NCI-H2227 treated with DMSO at 0.1 percent for 48 hours (cell line): ENCODE results near the gene TOMM22.
A peak's percentile ranks its signal among the peaks of the same experiment; 100 is the strongest.

Experiments
- DNase-seq: peaks from one replicate; lab custom pipeline; 2025; lab: John Stamatoyannopoulos, UW

Gene TOMM22

DNA sequence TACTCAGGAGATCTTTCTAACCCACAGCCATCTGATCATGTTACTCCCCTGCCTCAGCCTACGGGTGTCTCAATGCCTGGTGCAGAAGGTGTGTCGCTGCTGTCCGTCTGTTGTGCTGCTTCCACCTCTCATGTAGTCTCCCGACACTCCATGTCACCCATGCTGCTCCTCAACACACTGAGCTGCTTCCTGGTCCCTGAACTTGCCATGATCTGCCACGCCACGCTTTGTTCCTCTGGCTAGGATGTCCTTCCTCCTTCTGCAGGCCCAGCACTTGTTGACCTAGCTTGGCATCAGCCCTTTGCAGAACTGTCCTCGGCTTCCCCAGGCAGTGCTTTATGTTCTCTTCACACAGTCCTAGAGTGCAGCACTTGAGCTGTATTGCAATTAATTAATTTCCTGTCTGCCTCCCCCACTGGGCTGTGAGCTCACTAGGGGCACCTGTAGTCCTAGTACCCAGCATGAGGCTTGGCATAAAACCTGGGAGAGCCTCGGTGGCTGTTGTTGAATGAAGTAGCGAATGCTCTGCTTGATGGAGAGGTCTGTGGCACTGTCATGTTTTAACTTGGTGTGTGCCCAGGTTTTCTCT is 33.5 kb downstream of the TOMM22 start:
- no peak for DNase-seq

DNA sequence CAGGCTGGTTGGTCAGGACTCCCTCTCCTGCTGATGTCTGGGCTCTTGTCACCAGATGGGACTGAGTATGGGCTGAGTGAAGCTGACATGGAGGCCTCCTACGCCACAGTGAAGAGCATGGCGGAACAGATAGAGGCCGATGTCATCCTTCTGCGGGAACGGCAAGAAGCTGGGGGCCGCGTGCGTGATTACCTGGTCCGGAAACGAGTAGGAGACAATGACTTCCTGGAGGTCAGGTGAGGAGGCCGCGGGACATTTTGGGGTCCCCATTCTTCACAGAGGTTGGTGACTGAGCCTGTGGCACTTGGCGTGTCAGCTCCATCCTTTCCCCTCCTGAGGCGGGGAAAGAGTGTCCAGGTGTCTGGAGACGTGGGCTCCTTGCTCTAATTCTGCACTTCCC is 34.1 kb downstream of the TOMM22 start:
- no peak for DNase-seq

DNA sequence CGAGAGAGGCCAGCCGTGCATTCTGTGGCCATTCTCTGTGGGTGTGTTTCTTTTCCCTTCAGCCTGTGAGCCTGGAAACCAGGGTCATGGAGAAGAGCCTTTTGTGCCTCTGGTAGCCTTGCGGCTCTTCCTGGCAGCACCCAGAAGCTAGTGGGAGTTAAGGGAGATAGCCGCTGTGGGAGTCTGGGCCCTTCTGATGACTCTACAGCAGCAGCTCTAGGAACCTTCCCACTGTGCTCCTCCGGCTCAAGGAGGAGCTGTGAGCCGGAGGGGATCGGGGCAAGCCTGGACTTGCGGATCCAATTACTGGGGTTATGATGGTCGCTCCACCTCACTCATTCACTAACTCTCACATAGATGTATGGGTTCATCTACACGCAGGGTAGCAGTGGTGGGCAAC is 34.5 kb downstream of the TOMM22 start:
- no peak for DNase-seq

DNA sequence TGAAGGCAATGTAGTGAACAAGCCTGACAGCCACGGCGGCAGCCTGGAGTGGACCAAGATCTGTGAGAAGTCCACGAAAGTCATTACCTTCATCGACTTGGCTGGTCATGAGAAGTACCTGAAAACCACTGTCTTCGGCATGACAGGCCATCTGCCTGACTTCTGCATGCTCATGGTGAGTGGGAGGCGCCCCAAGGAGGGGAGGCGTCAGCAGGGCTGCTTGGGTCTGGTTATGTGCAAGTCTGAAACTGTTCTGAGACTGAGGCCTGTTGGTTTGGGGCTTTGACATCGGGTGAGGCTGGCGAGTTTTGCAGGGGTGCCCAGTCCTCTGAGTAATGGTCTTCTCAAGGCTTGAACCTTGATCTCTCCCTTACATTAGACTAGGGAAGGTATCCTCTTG is 35.1 kb downstream of the TOMM22 start:
- no peak for DNase-seq

DNA sequence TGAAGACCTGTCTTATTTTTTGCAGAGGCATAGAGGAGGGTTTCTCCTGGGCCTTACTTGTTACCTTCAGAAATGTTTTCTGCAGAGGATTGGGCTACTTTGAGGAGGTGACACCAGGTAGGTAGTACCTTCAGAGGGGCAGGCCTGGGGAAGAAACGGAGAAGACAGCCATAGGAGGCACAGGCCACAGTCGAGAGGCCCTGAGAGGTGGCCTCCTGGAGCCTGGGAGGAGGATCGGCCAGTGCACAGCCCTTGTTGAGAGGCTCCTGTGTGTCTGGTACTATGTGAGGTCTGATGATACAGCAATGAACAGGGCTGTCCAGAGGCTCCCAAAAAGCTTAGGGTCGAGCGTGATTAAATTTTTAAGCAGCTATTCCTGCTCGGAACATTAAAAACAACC is 35.5 kb downstream of the TOMM22 start:
- DNase-seq: no peak

DNA sequence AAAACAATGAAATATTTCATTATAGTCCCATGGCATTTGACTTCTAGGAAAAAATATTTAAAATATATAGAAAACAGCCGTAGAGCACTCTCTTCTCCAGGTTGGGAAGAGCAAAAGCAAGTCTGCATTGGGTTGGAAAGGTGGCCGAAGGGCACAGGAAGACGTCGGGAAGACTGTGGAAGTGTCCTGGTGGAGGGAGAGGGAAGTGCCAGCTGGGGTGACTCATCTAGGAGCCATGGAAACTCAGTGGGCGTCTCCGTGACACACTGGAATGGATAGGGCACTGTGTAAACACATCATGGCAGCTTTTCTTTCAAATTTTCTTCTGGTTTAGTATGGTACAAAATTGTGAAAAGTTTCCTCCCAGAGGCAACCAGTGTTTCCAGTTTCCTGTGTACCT is 36.7 kb downstream of the TOMM22 start:
- DNase-seq: peak; percentile 18

DNA sequence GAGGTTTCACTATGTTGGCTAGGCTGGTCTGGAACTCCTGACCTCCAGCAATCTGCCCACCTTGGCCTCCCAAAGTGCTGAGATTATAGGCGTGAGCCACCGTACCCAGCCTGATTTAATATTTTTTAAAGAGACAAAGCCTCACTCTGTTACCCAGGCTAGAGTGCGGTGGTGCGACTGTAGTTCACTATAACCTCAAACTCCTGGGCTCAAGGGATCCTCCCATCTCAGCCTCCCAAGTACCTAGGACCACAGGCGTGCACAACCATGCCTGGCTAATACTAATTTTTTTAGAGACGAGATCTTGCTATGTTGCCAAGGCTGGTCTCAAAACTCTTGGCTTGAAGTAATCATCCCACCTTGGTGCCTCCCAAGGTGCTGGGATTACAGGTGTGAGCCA is 37.4 kb downstream of the TOMM22 start:
- no peak for DNase-seq

DNA sequence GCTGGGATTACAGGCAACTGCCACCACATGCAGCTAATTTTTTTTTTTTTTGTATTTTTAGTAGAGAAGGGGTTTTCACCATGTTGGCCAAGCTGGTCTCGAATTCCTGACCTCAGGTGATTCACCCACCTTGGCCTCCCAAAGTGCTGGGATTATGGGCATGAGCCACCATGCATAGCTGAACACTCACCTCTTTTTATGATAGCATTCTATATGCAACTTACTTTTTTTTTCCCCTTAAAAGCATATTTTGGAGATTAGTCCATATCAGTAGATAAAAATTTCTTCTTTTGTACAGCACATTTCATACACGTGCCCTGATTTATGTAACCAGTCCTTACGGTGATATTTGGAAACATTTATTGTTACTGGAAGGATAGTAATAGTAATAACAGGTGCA is 38.6 kb downstream of the TOMM22 start:
- no peak for DNase-seq

DNA sequence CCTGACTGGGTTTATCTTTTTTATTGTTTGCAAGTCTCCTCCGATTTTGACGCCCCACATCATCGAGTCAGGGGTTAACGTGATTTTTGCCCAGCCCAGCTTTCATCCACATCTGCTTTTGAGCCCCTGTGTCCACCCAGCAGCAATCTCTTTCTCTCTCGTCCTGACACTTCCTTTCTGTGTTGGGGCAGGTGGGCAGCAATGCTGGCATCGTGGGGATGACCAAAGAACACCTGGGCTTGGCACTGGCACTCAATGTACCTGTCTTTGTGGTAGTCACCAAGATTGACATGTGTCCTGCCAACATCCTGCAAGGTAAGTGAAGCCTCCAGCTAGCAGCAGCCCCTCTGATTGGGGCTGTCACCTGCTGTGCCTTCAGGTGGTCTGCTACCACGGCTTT is 39.8 kb downstream of the TOMM22 start:
- no peak for DNase-seq

DNA sequence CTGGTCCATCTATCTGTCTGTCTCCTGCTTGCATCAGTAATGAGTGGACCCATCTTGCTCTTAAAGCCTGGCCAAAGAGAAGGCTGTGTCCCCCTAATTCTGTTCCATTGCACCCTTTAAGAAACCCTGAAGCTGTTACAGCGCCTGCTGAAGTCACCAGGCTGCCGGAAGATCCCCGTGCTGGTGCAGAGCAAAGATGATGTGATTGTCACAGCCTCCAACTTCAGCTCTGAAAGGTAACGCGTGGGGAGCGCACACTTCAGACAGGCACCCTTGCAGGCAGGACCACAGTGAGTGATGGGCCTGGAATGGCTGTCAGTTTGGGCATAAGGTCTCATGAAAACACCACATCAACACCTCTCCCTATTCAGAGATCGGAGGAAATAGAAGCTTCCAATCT is 42.4 kb downstream of the TOMM22 start:
- no peak for DNase-seq

DNA sequence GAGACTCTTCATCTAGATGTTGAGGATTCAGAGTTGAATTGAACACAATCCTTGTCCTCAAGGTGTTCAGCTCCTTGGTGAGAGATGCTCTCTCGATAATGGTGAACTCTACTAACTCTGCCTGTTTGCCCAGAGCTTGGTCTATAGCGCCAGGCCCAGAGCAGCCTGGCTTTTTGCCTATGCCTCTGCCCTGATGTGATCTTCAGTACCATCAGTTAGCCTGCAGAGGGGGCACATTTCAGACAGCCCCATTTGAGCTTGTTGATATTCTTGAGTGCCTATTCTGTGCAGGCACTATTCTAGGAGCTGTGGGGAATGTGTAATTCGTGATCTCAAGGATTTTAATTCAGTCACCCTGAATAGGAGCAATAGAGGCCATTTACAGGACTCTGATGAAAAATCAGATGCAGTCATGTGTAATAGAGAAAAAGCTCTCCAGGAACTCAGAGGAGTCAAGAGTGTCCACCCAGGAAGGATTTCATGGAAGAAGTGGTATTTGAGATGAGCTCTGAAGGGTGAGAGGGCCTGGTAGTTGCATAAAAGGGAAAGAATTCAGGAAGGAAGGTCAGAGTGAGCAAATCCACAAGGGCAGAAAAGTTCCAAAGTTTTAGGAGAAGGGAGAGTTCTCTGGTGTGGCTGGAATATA is 43.3 kb downstream of the TOMM22 start:
- no peak for DNase-seq

DNA sequence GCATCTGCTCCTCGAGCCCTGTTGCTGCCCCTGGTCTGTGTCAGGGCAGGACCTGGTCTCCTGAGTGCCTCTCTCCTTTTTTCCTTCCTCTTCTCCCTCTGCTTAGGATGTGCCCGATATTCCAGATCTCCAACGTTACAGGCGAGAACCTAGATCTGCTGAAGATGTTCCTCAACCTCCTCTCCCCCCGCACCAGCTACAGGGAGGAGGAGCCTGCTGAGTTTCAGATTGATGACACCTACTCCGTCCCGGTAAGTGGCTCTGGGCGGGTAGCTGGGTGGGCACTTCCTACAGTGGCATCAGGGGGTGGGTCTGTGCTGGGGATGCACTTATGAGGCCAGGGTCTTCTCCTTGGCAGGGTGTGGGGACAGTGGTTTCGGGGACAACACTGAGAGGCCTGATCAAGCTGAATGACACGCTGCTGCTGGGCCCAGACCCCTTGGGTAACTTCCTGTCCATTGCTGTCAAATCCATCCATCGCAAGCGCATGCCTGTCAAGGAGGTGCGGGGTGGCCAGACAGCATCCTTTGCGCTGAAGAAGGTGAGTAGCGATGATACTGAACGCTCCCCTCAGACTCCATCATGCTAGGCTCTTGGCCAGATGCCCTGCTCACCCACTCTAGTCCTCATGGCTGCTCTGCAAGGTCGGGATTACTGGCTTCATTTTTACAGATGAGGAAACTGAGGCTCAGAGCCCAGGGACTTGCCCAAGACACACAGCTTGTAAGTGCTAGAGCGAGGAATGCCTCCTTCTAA is 44.3 kb downstream of the TOMM22 start:
- no peak for DNase-seq

DNA sequence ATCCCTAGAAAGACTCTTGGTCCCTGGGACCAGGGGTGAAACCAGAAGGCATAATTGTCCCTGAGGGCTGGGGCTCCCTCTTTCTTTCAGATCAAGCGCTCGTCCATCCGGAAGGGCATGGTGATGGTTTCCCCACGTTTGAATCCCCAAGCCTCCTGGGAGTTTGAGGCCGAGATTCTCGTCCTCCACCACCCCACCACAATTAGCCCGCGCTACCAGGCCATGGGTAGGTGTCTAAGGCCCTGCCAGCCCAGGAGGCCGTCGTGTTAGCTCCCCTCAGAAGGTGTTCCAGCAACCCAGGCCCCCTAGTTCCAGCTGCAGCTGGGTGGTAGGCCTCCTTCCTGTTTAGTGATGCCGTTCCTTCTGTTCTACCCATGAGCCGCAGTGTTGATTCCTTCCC is 45.4 kb downstream of the TOMM22 start:
- DNase-seq: no peak

DNA sequence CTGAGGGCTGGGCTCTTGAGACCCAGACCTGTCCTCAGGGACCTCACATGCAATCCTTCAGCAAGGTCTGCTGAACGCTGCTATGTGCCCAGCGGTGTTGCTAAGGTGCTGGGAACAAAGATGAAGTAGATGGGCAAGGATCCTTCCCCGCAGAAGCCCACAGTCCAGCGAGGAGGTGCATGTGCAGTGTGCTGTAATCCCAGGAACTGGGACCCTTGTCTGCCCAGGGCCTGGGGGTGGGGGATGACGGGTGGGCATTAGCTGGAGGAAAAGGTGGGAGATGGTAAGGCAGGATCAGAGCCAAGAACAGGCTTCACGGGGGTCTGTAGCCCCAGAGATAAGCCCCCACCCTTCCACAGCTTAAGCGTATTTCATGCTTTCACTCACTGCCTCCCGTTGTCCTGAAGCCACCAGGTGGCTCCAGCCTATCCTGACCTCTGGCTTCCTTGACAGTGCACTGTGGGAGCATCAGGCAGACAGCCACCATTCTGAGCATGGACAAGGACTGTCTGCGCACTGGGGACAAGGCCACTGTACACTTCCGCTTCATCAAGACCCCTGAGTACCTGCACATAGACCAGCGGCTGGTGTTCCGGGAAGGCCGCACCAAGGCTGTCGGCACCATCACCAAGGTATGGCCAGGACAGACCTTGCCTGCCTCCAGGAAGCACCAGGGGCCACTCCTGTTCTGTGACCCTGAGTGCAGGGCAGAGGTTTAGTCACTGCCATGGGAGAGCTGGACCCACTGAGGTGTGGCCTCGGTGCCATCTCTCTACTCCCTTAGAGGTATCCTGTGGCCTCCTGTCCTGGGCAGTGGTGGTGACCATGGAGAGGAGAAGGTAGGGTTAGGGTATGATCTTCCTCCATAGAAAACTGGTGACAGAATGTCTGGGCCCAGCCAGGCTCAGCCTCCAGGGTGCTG is 46.0 kb downstream of the TOMM22 start:
- no peak for DNase-seq

DNA sequence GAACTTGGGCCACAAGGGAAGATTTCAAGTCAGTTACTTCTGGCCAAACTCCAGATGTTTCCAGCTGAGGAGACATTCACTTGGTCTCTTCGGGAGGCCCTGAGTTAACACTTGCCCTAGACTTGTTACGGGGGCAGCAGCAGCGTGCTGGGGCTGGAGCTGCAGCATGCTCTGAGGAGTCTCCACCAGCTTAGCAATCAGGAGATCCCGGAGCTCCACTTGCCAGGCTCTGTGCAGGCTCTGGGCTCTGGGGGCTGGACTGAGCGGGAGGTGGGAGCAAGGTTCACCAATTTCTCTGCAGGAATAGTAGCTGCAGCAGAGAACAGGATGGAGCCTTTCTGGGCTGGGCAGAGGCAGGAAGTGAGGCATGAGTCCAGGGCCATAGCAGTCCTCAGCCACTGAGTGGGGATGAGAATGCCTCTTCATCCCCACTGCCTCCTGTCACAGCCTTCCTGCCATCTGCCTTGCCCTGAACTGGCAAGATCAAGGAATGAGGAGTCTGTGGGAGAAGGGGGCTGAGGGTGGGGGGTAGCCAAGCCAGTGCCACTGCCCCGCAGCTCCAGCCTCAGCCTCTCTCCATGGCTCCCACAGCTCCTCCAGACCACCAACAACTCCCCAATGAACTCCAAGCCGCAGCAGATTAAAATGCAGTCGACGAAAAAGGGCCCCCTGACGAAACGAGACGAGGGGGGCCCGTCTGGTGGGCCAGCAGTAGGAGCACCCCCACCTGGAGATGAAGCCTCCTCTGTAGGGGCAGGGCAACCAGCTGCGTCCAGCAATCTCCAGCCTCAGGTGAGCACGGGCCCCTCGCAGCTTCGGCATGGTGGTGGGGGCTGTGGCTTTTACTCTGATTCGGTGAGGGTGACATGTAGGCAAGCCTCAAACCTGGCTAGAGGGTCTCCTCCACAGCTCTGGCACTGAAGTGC is 47.4 kb downstream of the TOMM22 start:
- no peak for DNase-seq

DNA sequence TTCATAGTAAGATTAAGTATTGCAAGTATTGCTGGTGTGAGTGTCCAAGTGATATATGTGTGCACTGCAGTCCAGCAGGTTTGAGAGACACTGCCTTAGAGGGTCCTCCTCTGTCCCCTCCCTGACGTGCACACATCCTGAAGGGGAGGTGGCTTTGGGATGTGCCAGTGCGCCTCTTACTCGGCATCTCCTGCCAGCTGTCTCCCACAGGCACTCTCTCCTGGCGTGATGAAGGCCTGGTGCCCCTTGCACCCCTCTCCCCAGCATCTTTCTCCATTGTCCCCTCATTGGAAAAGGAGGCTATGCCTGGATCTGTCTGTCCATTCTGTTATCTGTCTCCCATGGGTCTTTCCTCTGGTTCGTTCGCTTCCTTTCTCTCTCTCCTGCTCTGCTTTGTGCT is 48.2 kb downstream of the TOMM22 start:
- DNase-seq: no peak

DNA sequence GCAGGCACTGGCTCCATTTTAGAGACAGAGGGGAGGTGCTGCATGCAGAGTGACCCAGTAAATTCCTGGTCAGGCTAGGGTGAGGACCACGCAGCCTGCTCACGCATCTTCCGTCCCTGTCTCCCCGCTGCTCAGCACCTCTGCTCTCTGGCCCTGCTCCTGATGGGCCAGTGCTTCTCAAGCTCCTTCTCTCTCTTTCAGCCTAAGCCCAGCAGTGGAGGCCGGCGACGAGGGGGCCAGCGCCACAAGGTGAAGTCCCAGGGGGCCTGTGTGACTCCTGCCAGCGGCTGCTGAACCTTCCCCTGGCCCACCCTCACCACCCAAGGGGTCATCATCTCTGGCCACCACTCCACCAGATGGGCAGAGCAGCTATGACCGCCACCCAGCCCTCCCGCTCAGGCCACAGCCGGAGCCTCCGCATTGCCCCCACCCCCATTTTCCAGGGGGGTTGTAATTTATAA is 48.7 kb downstream of the TOMM22 start:
- DNase-seq: no peak

DNA sequence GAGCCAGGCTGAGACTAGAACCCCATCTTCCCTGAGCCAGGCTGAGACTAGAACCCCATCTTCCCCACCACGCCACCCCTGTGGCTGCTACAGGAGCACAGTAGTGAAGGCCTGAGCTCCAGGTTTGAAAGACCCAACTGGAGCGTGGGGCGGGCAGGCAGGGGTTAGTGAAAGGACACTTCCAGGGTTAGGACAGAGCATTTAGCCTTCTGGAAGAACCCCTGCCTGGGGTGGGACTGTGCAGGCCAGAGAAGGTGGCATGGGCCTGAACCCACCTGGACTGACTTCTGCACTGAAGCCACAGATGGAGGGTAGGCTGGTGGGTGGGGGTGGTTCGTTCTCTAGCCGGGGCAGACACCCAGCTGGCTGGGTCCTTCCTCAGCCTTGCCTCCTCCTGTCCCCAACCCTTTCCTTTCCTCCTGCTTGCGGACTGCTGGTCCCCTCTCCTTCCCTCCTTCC is 50.0 kb downstream of the TOMM22 start:
- no peak for DNase-seq

DNA sequence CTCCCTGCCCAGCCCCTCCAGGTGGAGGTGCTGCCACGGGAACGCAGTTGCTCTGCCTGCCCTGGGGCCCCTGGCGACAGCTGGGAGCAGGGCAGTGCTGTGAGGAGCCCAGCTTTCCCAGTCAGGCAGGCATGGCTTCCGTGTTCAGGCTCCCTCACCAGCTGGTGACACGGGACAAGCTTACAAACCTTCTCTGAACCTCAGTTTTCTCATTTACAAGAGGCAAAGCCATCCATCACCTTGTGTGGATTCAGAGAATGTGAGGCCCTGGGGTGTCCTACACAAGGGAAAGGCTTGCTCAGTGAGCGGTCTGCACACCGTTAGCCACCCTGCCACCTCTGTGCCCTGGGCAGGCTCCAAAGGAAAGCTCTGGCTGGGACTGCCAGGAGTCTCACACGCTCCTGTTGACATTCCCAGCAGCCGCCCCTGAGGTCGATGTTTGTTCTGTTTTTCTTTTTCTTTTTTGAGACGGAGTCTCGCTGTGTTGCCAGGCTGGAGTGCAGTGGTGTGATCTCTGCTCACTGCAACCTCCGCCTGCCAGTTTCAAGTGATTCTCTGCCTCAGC is 50.6 kb downstream of the TOMM22 start:
- no peak for DNase-seq

DNA sequence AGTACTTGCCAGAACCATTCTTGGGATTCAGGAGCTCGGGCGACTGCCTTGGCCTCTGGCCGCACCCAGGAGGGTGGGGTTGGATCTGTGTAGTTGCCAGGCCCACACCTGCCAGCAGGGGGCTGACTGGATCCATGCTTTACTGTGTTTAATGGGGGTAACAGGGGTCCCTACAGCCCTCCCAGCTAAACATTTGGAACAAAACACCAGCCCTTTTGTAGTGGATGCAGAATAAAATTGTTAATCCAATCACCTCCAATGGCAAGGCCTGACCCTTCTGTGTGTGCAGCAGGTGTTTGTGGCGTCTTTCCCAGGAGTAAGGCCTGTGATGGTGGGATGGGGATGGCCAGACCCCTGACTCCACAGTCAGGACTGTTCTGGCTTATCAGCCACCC is 51.6 kb downstream of the TOMM22 start:
- no peak for DNase-seq
